Rectal smooth muscle tissue (tissue), 1 donor: ENCODE data around the gene CCSER1.
"Not testable (repeated sequence)": the region's sequence is repeated elsewhere in the genome, so short reads cannot be mapped to it uniquely, and the experiment has no call there.

Experiments
- H3K27ac ChIP-seq: one replicate; pipeline ENCODE4 v1.7.0; 2013; ENCODE audit warnings: low read depth, low read length, inconsistent platforms
- H3K27me3 ChIP-seq: one replicate; pipeline ENCODE4 v1.7.0; 2013; ENCODE audit warnings: low read length; ENCODE audit not compliant: control insufficient read depth, insufficient read depth
- H3K36me3 ChIP-seq: one replicate; pipeline ENCODE4 v1.7.0; 2013; ENCODE audit warnings: low read length; ENCODE audit not compliant: control insufficient read depth, insufficient read depth
- H3K4me1 ChIP-seq: one replicate; pipeline ENCODE4 v1.7.0; 2013; ENCODE audit warnings: low read length; ENCODE audit not compliant: control insufficient read depth, insufficient read depth
- H3K4me3 ChIP-seq: one replicate; pipeline ENCODE4 v1.7.0; 2013; ENCODE audit warnings: low read length
- H3K9ac ChIP-seq: one replicate; pipeline ENCODE4 v1.7.0; 2013; ENCODE audit warnings: low read length

Gene CCSER1

DNA sequence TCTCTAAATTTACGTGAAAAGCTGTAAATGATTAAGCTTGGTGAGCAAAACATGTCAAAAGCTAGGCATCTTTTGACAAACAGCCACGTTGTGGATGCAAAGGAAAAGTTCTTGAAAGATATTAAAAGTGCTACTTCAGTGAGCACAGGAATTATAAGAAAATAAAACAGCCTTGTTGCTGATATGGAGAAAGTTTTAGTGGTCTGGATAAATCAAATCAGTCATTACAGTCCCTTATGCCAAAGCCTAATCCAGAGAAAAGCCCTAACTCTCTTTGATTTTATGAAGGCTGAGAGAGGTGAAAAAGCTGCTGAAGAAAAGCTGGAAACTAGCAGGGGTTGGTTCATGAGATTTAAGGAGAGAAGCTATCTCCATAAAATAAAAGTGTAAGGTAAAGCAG, 487.2 kb downstream of the CCSER1 start:
- Histone ChIP-seq H3K27me3 (no peaks in the 10 kb centered on the region), H3K4me3 (no peak overlapping the region), H3K36me3 (no peaks in the 10 kb centered on the region), H3K4me1 (no peaks in the 10 kb centered on the region), H3K27ac (no peak overlapping the region), H3K9ac (no peak overlapping the region)

DNA sequence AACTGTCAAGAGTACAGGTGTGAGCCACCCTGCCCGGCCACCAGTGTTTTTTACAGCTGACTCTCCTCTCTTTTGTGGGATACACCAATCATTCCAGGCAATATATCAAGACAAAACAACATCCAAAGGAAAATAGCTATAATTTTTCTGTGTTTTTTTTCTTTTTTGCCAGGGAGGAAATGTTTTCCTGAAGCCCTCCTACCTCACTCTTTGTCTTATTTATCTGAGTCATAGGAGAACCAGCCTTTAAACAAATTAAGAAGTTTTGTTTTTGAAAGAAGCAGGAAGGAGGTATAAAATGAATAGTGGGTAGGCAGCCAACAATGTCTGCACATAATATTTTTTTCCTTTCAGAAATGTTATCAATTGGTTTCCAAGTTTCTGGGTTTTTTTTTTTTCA, 493.9 kb downstream of the CCSER1 start:
- no peaks in the 10 kb centered on the region for H3K36me3 ChIP-seq
- no peaks in the 10 kb centered on the region for H3K4me1 ChIP-seq
- H3K27me3 ChIP-seq = no peaks in the 10 kb centered on the region
- H3K9ac ChIP-seq = no peak overlapping the region
- H3K4me3 ChIP-seq = no peak overlapping the region
- no peak overlapping the region for H3K27ac ChIP-seq

DNA sequence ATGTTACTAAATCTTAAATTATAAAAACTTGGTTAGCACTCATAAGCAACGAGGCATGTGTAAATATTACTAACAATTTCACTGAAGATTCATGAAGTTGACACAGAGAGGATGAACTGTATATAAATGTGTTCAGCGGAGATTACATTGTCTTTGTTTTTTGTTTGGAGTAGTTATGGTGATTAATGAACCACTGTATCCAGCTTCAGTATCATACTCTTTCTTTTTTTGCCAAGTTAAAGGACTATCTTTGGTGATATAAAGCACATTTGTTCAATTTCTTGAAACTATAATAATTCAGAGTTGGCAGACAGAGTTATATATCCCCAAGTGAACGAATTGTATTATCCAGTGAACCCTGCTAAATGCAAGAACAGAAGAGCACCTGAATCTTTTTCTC, 497.6 kb downstream of the CCSER1 start:
- no peak overlapping the region for H3K4me3 ChIP-seq
- no peaks in the 10 kb centered on the region for H3K27me3 ChIP-seq

GRCh38 chr4:90641861-90642599, 514.8 kb downstream of the CCSER1 start:
- no peak overlapping the region for H3K27ac ChIP-seq
- H3K27me3 ChIP-seq = no peaks in the 10 kb centered on the region
- H3K36me3 ChIP-seq = no peaks in the 10 kb centered on the region
- H3K9ac ChIP-seq = no peak overlapping the region
- H3K4me3 ChIP-seq = no peak overlapping the region
- H3K4me1 ChIP-seq = no peaks in the 10 kb centered on the region

More for the DNA sequence above, 497.6 kb downstream of the CCSER1 start:
- H3K27ac ChIP-seq = no peak overlapping the region
- H3K9ac ChIP-seq = no peak overlapping the region
- no peaks in the 10 kb centered on the region for H3K36me3 ChIP-seq
- no peaks in the 10 kb centered on the region for H3K4me1 ChIP-seq

DNA sequence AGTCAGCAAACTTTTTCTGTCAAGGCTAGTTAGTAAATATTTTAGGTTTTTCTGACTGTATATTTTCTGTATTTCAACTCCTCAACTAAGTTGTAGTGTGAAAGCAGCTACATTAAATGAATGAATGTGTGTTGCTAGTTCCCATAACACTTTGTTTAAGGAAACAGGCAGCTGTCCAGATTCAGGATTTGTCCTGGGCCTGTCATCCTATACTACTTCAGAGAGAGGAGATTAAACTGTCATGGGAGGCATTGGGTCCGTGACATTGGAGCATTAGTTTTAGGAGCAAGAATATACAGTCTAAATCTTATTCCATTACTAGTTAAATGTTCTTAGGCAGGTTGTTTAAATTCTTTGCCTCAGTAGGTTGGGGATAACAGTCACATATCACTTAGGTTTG, 516.0 kb downstream of the CCSER1 start:
- H3K9ac ChIP-seq = no peak overlapping the region
- H3K36me3 ChIP-seq = no peaks in the 10 kb centered on the region
- H3K4me3 ChIP-seq = no peak overlapping the region
- H3K4me1 ChIP-seq = no peaks in the 10 kb centered on the region
- H3K27ac ChIP-seq = no peak overlapping the region
- no peaks in the 10 kb centered on the region for H3K27me3 ChIP-seq

DNA sequence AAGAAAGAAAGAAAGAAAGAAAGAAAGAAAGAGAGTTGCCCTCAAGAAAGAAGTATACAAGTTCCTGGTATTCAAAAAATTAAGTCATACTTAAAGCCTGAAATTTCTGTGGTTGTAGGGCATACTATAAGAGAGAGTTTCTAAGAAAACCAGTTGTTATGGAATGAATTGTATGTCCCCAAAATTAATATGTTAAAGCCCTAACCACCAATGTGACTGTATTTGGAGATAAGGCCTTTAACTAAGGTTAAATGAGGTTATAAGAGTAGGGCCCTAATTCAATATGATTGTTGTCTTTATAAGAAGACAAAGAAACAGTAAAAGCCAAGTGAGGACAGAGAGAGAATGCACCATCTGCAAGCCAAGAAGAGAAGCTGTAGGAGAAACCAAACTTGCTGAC, 521.1 kb downstream of the CCSER1 start:
- H3K27ac ChIP-seq = no peak overlapping the region
- no peak overlapping the region for H3K9ac ChIP-seq
- H3K4me1 ChIP-seq = no peaks in the 10 kb centered on the region
- no peaks in the 10 kb centered on the region for H3K36me3 ChIP-seq
- H3K27me3 ChIP-seq = no peaks in the 10 kb centered on the region
- no peak overlapping the region for H3K4me3 ChIP-seq

DNA sequence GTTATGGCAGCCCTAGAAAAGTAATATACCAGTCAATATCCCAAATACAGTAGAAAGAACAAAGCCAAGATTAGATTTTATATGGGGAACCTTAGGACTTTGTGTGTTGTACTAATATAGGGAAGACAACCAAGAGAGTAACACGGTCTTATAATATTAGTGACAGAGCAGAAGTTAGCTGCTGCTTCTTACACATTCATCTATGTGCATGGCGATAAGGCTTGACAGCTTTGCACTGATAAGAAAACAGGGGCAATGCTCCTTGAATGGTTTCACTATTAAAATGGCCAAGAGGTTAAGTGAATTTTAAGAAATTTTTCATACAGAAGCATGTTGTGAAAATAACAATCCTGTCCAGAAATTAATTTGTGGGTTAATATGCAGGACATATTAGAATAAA, 521.6 kb downstream of the CCSER1 start:
- Histone ChIP-seq H3K4me3 (no peak overlapping the region), H3K27ac (no peak overlapping the region), H3K36me3 (no peaks in the 10 kb centered on the region), H3K4me1 (no peaks in the 10 kb centered on the region), H3K9ac (no peak overlapping the region), H3K27me3 (no peaks in the 10 kb centered on the region)

DNA sequence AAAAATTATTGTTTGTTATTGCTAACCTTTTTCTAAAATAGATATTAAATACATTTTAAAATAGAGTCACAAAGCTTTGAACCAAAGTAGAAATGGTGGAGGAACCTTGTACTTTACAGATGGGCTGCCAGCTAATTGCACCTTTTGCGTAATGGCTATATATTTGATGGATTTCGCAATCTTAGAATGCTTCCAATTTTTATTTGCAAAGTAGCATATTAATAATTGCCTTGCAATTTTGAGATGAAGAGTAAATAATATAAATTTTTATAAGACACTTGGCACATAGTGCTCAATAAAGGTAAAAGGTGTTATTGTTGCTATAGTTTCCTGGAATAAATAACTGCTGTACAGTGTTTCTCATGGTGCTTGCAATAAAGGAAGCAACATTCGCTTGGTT, 533.5 kb downstream of the CCSER1 start:
- H3K4me3 ChIP-seq = no peak overlapping the region
- H3K9ac ChIP-seq = no peak overlapping the region
- no peaks in the 10 kb centered on the region for H3K27me3 ChIP-seq
- no peak overlapping the region for H3K27ac ChIP-seq
- no peaks in the 10 kb centered on the region for H3K4me1 ChIP-seq
- no peaks in the 10 kb centered on the region for H3K36me3 ChIP-seq

GRCh38 chr4:90670183-90670582, 543.0 kb downstream of the CCSER1 start:
- H3K4me3 ChIP-seq = no peak overlapping the region
- H3K4me1 ChIP-seq = no peaks in the 10 kb centered on the region
- no peaks in the 10 kb centered on the region for H3K27me3 ChIP-seq
- no peak overlapping the region for H3K9ac ChIP-seq
- no peaks in the 10 kb centered on the region for H3K36me3 ChIP-seq
- no peak overlapping the region for H3K27ac ChIP-seq

DNA sequence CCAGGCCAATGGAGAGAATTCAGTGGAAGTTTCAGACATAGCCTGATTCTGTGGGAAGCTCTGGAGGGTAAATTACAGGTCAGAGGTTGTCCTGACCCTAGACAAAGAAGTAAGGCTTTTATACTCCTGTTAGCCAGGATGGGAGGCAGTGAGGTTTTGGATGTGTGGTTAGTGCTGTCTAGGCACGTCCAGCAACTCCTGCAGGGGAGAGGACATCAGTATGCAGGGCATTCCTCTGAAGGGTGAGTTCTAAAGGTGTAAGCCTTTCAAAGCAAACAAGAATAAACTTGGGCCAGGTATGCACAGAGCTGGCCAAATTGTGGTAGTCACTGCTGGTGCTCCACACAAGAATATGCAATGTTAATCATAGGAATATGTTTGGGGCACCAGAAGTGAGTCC, 562.5 kb downstream of the CCSER1 start:
- Histone ChIP-seq H3K27ac (no peak overlapping the region), H3K27me3 (no peaks in the 10 kb centered on the region), H3K4me1 (no peaks in the 10 kb centered on the region), H3K36me3 (no peaks in the 10 kb centered on the region), H3K9ac (no peak overlapping the region), H3K4me3 (no peak overlapping the region)

DNA sequence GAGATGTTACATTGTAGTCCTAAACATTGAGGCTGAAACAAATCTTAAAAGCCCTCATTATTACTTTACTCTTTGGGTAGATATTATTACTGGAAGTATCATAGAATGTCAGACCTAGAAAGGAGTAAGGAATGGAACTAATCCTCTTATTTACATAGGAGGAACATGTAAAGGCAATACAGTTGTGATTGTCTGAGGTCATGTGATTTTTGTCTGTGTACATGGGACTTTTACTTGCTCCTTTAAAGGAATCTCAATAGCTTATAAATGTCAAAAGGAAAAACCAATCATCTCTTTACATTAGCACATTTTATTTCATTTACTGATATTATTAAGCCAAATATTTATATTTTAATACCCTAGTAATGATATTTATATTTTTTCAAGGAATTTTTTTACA, 568.2 kb downstream of the CCSER1 start:
- Histone ChIP-seq H3K36me3 (no peaks in the 10 kb centered on the region), H3K4me1 (no peaks in the 10 kb centered on the region), H3K9ac (no peak overlapping the region), H3K27ac (no peak overlapping the region), H3K27me3 (no peaks in the 10 kb centered on the region), H3K4me3 (no peak overlapping the region)

DNA sequence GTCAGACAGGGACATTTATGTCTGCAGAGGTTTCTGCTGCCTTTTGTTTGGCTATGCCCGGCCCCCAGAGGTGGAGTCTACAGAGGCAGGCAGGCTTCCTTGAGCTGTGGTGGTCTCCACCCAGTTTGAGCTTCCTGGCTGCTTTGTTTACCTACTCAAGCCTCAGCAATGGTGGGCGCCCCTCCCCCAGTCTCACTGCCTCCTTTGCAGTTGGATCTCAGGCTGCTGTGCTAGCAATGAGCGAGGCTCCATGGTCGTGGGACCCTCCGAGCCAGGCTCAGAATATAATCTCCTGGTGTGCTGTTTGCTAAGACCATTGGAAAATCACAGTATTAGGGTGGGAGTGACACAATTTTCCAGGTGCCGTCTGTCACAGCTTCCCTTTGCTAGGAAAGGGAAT, 578.3 kb downstream of the CCSER1 start:
- H3K27ac ChIP-seq = not testable (repeated sequence)

DNA sequence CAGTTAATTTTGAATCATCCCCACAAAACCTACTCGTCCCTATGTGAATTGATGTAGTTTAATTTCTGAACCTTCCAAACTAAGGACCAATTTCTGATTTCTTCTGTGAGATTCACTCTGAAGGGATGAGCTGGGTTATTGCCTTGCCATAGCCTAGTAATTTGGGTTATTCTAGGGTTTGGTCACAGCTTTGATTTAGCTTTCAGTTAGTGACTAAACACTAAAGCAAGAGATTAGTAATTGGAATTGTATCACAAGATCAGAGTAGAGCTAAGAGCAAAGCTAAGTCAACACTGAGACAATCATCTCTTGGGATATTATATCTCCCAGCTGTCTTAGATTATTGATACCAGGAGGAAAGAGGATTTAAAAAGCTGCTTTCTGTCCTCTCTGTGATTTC, 588.0 kb downstream of the CCSER1 start:
- H3K36me3 ChIP-seq = no peaks in the 10 kb centered on the region
- no peak overlapping the region for H3K9ac ChIP-seq
- no peaks in the 10 kb centered on the region for H3K4me1 ChIP-seq
- H3K27me3 ChIP-seq = no peaks in the 10 kb centered on the region
- H3K27ac ChIP-seq = no peak overlapping the region
- no peak overlapping the region for H3K4me3 ChIP-seq

More for the DNA sequence above, 578.3 kb downstream of the CCSER1 start:
- not testable (repeated sequence) for H3K4me3 ChIP-seq, H3K36me3 ChIP-seq, H3K9ac ChIP-seq, H3K4me1 ChIP-seq, H3K27me3 ChIP-seq
